SW 1271 (cell line): ENCODE data around the gene AK4.
"Not testable (repeated sequence)": the region's sequence is repeated elsewhere in the genome, so short reads cannot be mapped to it uniquely, and the experiment has no call there.

Experiments used
- DNase-seq, 2 experiments: peaks; one replicate each; lab custom pipeline; 2025; lab: John Stamatoyannopoulos, UW

Gene AK4

DNA sequence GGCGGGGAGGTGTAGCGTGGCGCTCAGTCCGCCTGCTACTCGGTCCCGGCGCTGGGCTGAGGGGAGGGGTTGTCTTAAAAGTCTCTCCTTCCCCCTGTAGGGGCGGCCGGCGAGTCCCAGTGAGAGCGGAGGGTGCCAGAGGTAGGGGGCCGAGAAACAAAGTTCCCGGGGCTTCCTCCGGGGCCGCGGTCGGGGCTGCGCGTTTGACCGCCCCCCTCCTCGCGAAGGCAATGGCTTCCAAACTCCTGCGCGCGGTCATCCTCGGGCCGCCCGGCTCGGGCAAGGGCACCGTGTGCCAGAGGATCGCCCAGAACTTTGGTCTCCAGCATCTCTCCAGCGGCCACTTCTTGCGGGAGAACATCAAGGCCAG, at the start of gene AK4:
Gene AK4 (plus strand): TSS at position 26 of the 370 bp plus-strand sequence. CDS start 205 bp downstream, at position 231.
- DNase-seq = not testable (repeated sequence)

DNA sequence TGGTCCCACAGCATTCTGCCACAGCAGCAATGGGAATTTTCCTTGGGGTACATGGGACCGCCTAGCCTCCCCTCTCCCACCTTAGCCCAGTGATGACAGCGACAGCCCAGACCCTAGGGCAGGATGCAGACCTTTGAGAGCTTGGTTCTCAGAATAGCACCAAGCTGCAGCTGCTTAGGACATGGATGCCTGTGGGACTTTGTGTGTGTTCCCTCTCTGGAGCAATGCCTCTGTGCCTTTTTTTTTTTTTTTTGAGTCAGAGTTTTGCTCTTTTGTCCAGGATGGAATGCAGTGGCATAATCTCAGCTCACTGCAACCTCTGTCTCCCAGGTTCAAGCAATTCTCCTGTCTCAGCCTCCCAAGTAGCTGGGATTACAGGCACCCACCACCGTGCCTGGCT, 44.2 kb upstream of the AK4 start:
- no peak for DNase-seq

DNA sequence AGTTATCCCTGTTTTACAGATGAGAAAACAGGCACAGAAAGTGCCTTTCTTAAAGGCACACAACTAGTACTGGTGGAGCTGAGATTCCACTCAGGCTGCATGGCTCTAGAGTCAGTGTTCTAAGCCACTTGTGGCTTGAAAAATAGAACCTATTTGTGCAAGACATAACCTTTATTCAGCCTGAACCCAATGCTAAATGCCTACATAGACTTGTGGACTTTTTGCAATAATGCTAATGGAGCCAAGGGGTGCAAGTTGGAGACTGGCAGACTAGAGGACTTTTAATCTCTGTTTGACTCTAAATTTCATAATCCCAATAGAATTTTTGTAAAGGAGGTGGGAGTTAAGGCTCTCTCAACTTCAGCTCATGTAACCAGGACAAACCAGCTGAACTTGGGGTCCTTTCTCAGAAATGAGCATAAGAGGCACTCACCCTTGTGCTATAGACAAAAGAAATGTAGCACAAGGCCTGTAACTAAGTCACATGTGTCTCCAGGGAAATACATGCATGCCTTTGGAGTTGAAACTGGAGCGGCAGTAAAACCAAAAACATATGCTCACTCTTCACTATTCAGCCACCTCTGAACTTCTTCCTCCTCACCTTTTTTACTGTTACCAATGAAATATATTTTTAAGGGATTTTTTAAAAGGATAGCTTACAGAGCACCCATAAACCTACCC, 43.0 kb upstream of the AK4 start:
- DNase-seq = no peak

- DNase-seq = no peak
Observed at GRCh38 chr1:65105596-65105995, 42.4 kb upstream of the AK4 start.

DNA sequence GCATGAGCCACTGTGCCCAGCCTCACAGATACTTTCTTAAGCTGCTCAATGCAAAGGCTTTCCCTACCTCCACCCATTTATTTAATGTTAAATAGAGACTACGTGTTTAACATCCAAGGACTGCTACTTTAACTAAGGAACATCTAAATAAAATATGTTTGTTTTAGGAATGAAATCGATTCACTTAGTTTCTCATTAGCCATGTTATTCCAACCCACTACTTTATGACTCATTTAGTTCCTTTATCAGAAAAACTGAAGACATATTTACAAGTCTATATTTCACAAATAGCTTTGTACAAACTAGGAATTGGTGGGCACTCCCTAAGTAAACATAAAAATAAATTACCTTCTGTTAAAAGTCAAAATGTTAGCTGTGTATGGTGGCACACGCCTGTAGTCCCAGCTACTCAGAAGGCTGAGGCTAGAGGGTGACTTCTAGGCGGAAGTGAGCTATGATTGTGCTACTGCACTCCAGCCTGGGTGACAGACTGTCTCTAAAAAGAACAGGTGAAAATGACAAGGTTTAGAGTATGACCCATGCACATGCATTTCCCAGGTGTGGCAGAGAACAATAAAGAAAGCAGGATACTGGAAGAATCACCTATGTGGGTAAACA, 39.9 kb upstream of the AK4 start:
- DNase-seq = no peak

- DNase-seq = no peak
Observed at GRCh38 chr1:65109487-65109886, 38.5 kb upstream of the AK4 start.

- DNase-seq = no peak
Observed at GRCh38 chr1:65112811-65113210, 35.2 kb upstream of the AK4 start.

DNA sequence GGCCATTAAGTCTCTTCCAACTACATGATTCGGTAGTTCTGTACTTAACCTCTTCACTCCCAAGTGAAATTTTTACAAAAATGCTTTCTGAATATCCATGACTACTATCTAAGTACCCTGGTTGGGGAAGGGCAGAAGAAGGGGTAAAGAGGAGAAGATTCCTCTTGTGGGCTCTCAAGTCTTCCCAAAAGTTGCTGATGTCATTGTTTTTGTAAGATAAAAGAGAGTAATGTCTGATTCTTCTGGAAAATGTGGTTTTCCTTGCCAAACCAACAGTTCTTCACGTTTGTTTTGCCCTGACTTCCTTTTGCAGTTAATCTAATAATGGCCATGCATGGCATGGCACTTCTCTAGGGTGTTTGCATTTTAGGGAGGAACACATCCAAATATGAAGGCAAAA, 34.7 kb upstream of the AK4 start:
- no peak for DNase-seq

GRCh38 chr1:65114322-65114721, 33.7 kb upstream of the AK4 start:
- DNase-seq = no peak

- DNase-seq = peak in 1 of 2 experiments; percentile 7
Observed at GRCh38 chr1:65119951-65120350, 28.1 kb upstream of the AK4 start.

GRCh38 chr1:65129104-65129503, 18.9 kb upstream of the AK4 start:
- DNase-seq = not testable (repeated sequence)

- no peak for DNase-seq
Observed at GRCh38 chr1:65138524-65138923, 9.5 kb upstream of the AK4 start.

GRCh38 chr1:65139793-65140192, 8.2 kb upstream of the AK4 start:
- not testable (repeated sequence) for DNase-seq

DNA sequence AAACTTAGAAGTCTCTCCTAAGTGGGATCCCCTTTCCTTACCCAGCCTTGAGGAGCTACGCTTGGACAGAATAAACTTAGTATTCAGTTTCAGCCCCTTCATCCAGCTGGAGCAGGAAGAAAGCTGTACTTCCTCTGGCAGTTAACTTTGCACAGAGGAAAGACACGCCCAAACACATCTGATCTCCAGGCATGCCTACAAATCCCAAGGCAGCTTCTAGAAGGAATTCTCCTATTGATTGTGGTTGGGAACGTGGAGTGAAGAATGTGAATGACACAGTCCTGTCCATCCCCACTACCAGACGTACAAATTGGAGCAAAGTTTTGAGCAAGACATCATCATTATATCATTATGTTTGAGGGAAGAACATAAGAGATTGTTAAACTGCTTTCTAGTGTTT, 6.6 kb upstream of the AK4 start:
- peak in 1 of 2 experiments; percentile 18 for DNase-seq

DNA sequence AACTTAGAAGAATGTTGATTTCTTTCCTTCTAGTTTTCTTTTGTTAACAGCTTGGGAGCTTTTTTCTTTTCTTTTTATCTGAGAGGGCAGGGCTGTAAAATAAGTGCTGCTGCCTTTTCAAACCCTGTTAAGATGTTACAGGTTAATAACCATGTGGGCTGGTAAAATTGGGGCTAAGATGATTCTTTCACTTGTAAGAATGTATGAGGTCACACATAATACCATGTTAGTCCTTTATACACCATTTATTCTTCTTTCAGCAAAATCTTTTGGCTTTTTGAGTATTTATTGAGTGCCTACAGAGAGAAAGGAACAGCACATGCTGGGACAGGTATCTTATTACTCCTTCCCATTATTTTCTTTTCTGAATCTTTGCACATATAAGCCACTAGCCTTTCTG, 6.1 kb upstream of the AK4 start:
- no peak for DNase-seq

- DNase-seq = not testable (repeated sequence)
Observed at GRCh38 chr1:65143112-65143658, 4.8 kb upstream of the AK4 start.

GRCh38 chr1:65146908-65147423, 1.0 kb upstream of the AK4 start:
- no peak for DNase-seq

GRCh38 chr1:65147424-65148177, 402 bp upstream of the AK4 start:
- DNase-seq = peak in 1 of 2 experiments; percentile 23

GRCh38 chr1:65148548-65149350, 746 bp downstream of the AK4 start:
- DNase-seq = peak in 1 of 2 experiments; percentile 19

- DNase-seq = no peak
Observed at GRCh38 chr1:65149351-65150107, 1.5 kb downstream of the AK4 start.

DNA sequence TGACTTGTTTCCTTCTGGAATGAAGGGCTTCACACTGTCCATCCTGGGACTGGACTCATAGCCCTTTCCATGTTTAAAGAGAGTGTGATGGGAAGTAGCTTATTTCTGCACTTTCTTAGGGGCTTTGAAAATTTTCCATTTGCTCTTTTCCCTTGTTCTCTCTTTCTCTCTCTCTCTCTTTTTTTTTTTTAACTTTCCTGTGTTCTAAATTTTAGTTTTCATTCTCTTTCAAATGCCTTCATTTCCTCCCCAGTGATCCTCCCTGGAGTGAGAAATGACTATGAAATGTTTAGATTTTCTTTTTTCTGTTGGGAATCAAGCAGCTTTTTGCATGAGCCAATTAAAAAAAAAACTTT, 2.1 kb downstream of the AK4 start:
- no peak for DNase-seq
